Fibroblast of lung (primary cell): ENCODE results near the gene PRR27. TPM values are rescaled to one million over a fixed set of nuclear protein-coding genes. Genes with fewer than 3 reads are reported as not detected.

Source experiments
- DNase-seq, 2 donors: peaks; one replicate each; pipeline versions ENCODE4 v3.0.0 to v3.0.0-alpha.2; 2010; ENCODE audit warnings: low read depth in 2 of 2
- H2AFZ ChIP-seq: 2 replicates; pipeline ENCODE4 v1.5.1; 2012; ENCODE audit warnings: low read length, control low read depth, inconsistent platforms
- H3K27ac ChIP-seq: 2 replicates; pipeline ENCODE4 v1.5.1; 2011; ENCODE audit warnings: low read length, control low read depth; ENCODE audit not compliant: insufficient read depth
- H3K27me3 ChIP-seq: 2 replicates; pipeline ENCODE4 v1.5.1; 2011; ENCODE audit warnings: mild to moderate bottlenecking, low read length; ENCODE audit not compliant: control insufficient read depth, insufficient read depth
- H3K36me3 ChIP-seq: 2 replicates; pipeline ENCODE4 v1.5.1; 2011; ENCODE audit warnings: low read length; ENCODE audit not compliant: control insufficient read depth, insufficient read depth
- H3K4me1 ChIP-seq: 2 replicates; pipeline ENCODE4 v1.5.1; 2011; ENCODE audit warnings: low read length; ENCODE audit not compliant: control insufficient read depth, insufficient read depth; ENCODE audit errors: extremely low read depth
- H3K4me2 ChIP-seq: 2 replicates; pipeline ENCODE4 v1.5.1; 2011; ENCODE audit warnings: low read length, control low read depth; ENCODE audit not compliant: insufficient read depth; ENCODE audit errors: extremely low read depth
- H3K4me3 ChIP-seq, 4 experiments: fragments of 200-600 bp in 1 of 4; sonication (generic) in 1 of 4; replicated peaks in 1 of 4; 2 replicates each; pipeline ENCODE4 v1.5.1; 2011 to 2016; ENCODE audit warnings: low read length in 4 of 4, low read depth in 3 of 4, mild to moderate bottlenecking in 3 of 4, control low read depth in 2 of 4, inconsistent platforms in 1 of 4, mixed read lengths in 1 of 4; ENCODE audit not compliant: insufficient read depth in 1 of 4; ENCODE audit errors: control extremely low read depth in 1 of 4
- H3K79me2 ChIP-seq: 2 replicates; pipeline ENCODE4 v1.5.1; 2012; ENCODE audit warnings: mild to moderate bottlenecking, low read length, inconsistent platforms; ENCODE audit not compliant: control insufficient read depth, insufficient read depth
- H3K9ac ChIP-seq: 2 replicates; pipeline ENCODE4 v1.5.1; 2011; ENCODE audit warnings: mild to moderate bottlenecking, low read length, control low read depth; ENCODE audit not compliant: insufficient read depth
- H3K9me3 ChIP-seq: 2 replicates; pipeline ENCODE4 v1.5.1; 2012; ENCODE audit warnings: low read depth, low read length; ENCODE audit not compliant: control insufficient read depth, insufficient read depth
- H4K20me1 ChIP-seq: 2 replicates; pipeline ENCODE4 v1.5.1; 2011; ENCODE audit warnings: low read length; ENCODE audit not compliant: control insufficient read depth, insufficient read depth; ENCODE audit errors: extremely low read depth
- EZH2 ChIP-seq: IDR thresholded peaks from 2 replicates; pipeline ENCODE4 v1.5.1; 2012; ENCODE audit warnings: low read length, control low read depth, mild to moderate bottlenecking; ENCODE audit errors: missing control alignments
- polyA plus RNA-seq, 2 donors: library from polyadenylated mRNA; depleted of rRNA in 1 of 2; stranded (reverse) in 1 of 2; unstranded in 1 of 2; fragments of >200 nt; gene quantifications; 2 replicates each; pipeline ENCODE4 v1.2.1, GENCODE V29; 2011 to 2012; ENCODE audit warnings: missing spikeins in 1 of 2
- total RNA-seq: library from RNA; depleted of rRNA; stranded (reverse); fragments of >200 nt; gene quantifications from 2 replicates; pipeline ENCODE4 v1.2.1, GENCODE V29; 2014
- TF ChIP-seq, protein P1 (sequence below), 2 donors: IDR thresholded peaks in 1 of 2; conservative IDR thresholded peaks in 1 of 2; 1 replicate in 1 of 2; 2 replicates in 1 of 2; pipeline ENCODE4 v1.5.1; 2011 to 2012; ENCODE audit warnings: low read length in 2 of 2, control low read depth in 1 of 2, inconsistent platforms in 1 of 2, low read depth in 1 of 2, mild to moderate bottlenecking in 1 of 2

PRR27 gene
- total and polyA plus RNA-seq, 2 donors (not counting 1 experiment from before 2014, with no cell fraction given): not detected

DNA sequence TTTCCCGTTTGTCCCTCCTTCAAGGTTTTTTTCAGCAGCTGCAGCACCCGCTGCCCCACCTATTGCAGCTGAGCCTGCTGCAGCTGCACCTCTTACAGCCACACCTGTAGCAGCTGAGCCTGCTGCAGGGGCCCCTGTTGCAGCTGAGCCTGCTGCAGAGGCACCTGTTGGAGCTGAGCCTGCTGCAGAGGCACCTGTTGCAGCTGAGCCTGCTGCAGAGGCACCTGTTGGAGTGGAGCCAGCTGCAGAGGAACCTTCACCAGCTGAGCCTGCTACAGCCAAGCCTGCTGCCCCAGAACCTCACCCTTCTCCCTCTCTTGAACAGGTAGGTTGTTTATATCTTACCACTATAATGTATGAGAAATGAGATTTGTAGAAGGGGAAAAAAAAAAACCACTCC is 4.5 kb downstream of the PRR27 start:
- H3K27ac ChIP-seq: no peak overlapping the region
- no peaks in the 10 kb centered on the region for H3K9me3 ChIP-seq
- H4K20me1 ChIP-seq: no peaks in the 10 kb centered on the region
- H3K79me2 ChIP-seq: no peaks in the 10 kb centered on the region
- DNase-seq: no peak
- H2AFZ ChIP-seq: no peak overlapping the region
- no peak overlapping the region for H3K9ac ChIP-seq
- no peaks in the 10 kb centered on the region for H3K36me3 ChIP-seq
- TF ChIP-seq, protein P1, sequence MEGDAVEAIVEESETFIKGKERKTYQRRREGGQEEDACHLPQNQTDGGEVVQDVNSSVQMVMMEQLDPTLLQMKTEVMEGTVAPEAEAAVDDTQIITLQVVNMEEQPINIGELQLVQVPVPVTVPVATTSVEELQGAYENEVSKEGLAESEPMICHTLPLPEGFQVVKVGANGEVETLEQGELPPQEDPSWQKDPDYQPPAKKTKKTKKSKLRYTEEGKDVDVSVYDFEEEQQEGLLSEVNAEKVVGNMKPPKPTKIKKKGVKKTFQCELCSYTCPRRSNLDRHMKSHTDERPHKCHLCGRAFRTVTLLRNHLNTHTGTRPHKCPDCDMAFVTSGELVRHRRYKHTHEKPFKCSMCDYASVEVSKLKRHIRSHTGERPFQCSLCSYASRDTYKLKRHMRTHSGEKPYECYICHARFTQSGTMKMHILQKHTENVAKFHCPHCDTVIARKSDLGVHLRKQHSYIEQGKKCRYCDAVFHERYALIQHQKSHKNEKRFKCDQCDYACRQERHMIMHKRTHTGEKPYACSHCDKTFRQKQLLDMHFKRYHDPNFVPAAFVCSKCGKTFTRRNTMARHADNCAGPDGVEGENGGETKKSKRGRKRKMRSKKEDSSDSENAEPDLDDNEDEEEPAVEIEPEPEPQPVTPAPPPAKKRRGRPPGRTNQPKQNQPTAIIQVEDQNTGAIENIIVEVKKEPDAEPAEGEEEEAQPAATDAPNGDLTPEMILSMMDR (conservative IDR thresholded peaks at IDR 0.05 in 1 of 2, IDR thresholded peaks at IDR 0.05 in 1 of 2; ENCODE audit: low read depth in 1 of 2, low read length in 2 of 2): no peak
- no peak for TF ChIP-seq EZH2
- no peaks in the 10 kb centered on the region for H3K4me1 ChIP-seq
- H3K4me3 ChIP-seq: no peak overlapping the region
- no peak overlapping the region for H3K4me2 ChIP-seq
- H3K27me3 ChIP-seq: no peaks in the 10 kb centered on the region

DNA sequence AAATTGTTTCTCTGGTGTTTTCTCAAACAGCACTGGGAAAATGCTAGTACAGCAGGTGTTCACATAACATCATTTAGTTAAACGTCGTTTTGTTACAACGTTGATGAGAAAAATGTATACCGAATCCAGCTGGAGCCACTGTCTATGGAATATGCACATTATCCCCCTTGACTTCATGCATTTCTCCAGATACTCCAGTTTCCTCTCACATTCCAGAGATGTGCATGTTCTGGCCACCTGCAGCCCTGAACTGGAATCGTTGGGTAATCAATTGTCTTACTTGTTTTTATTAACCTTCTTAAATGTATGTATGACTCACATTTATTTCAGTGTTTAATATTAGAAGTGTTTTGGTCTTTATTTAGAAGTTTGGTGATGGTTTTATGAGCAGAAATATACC is 23.1 kb downstream of the PRR27 start:
- Histone ChIP-seq H3K4me1 (no peaks in the 10 kb centered on the region), H3K27me3 (no peaks in the 10 kb centered on the region), H3K79me2 (no peaks in the 10 kb centered on the region), H3K9me3 (no peaks in the 10 kb centered on the region), H3K27ac (no peak overlapping the region), H2AFZ (no peak overlapping the region), H3K9ac (no peak overlapping the region), H4K20me1 (no peaks in the 10 kb centered on the region), H3K4me2 (no peak overlapping the region), H3K4me3 (no peak overlapping the region), H3K36me3 (no peaks in the 10 kb centered on the region)
- DNase-seq: no peak
- TF ChIP-seq, protein P1 (conservative IDR thresholded peaks at IDR 0.05 in 1 of 2, IDR thresholded peaks at IDR 0.05 in 1 of 2; ENCODE audit: low read depth in 1 of 2, low read length in 2 of 2): no peak

DNA sequence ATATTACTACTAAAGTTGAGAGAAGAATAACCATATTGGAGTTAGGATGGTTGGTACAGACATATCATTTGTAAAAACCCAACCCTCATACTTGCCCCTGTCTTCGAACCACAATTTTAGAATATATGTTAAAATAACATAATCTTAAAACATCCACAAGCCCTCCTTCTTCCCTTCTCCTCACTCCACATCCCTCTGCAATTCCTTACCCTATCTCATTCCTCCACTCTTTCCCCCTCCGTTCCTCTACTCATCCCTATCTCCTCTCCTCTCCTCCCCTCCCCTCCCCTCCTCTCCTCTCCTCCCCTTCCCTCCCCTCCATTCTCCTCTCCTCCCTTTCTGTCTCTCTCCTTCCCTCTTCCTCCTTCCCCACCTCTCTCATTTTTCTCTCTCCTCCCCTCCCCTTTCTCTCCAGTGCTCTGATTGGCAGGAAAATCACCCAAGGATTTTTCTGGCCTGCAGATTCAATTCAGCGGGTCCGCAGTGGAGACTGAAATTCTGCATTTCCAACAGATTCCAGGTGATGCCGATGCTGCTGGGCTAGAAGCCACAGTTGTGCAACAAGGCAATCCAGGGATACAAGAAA is 24.1 kb downstream of the PRR27 start:
- H3K27me3 ChIP-seq: no peaks in the 10 kb centered on the region
- H3K4me1 ChIP-seq: no peaks in the 10 kb centered on the region
- no peak overlapping the region for H3K4me3 ChIP-seq
- TF ChIP-seq EZH2: no peak
- TF ChIP-seq, protein P1 (conservative IDR thresholded peaks at IDR 0.05 in 1 of 2, IDR thresholded peaks at IDR 0.05 in 1 of 2; ENCODE audit: low read depth in 1 of 2, low read length in 2 of 2): no peak
- DNase-seq: no peak
- H2AFZ ChIP-seq: no peak overlapping the region
- no peaks in the 10 kb centered on the region for H3K36me3 ChIP-seq
- H4K20me1 ChIP-seq: no peaks in the 10 kb centered on the region
- H3K9ac ChIP-seq: no peak overlapping the region
- no peaks in the 10 kb centered on the region for H3K79me2 ChIP-seq
- no peak overlapping the region for H3K4me2 ChIP-seq
- H3K27ac ChIP-seq: no peak overlapping the region
- H3K9me3 ChIP-seq: no peaks in the 10 kb centered on the region
